PC-3 (cell line): ENCODE measurements around the gene PACRG. TPM values are rescaled to one million over a fixed set of nuclear protein-coding genes. Genes with fewer than 3 reads are reported as not detected.

Experiments used
- ATAC-seq: fragments of 200-7000 bp; cut with Tn5 transposase; 2 replicates; pipeline ENCODE4 v1.9.1; 2020; ENCODE audit warnings: mild to moderate bottlenecking, moderate library complexity
- BruUV-seq: library from RNA; stranded (reverse); fragments of 400-500 nt; replicated peaks from 2 replicates; lab custom pipeline; 2021; lab: Mats Ljungman, UMichigan
- CTCF ChIA-PET: fragments of 300-600 bp; sonication (Branson Sonifier 250); formaldehyde crosslinking; loops from one replicate; lab custom pipeline; 2022; ENCODE audit warnings: antibody characterized with exemption; lab: Charles Lee
- POLR2A ChIA-PET: fragments of 300-600 bp; sonication (Branson Sonifier 250); formaldehyde crosslinking; loops from one replicate; lab custom pipeline; 2022; ENCODE audit warnings: antibody characterized with exemption; ENCODE audit not compliant: unreplicated experiment; lab: Charles Lee
- DNase-seq: peaks from one replicate; pipeline ENCODE4 v3.0.0-alpha.2; 2015
- H2AFZ ChIP-seq: fragments of 300-600 bp; sonication (generic); 2 replicates; pipeline ENCODE4 v1.6.0; 2016; ENCODE audit warnings: antibody characterized with exemption, low read length
- H3F3A ChIP-seq: fragments of 300-600 bp; sonication (generic); one replicate; pipeline ENCODE4 v1.6.0; 2017; ENCODE audit warnings: antibody characterized with exemption, low read length, control low read depth, mild to moderate bottlenecking; ENCODE audit not compliant: unreplicated experiment
- H3K27ac ChIP-seq: fragments of 300-600 bp; sonication (generic); 2 replicates; pipeline ENCODE4 v1.5.1; 2016; ENCODE audit warnings: mild to moderate bottlenecking, low read length
- H3K27me3 ChIP-seq: fragments of 300-600 bp; sonication (generic); 2 replicates; pipeline ENCODE4 v1.6.1; 2016; ENCODE audit warnings: low read length, mixed read lengths
- H3K36me3 ChIP-seq: fragments of 300-600 bp; sonication (generic); 2 replicates; pipeline ENCODE4 v1.6.1; 2016; ENCODE audit warnings: low read depth, mixed run types, low read length, mixed read lengths
- H3K4me1 ChIP-seq: fragments of 300-600 bp; sonication (generic); 2 replicates; pipeline ENCODE4 v1.5.1; 2016; ENCODE audit warnings: low read length; ENCODE audit not compliant: insufficient read depth
- H3K4me2 ChIP-seq: fragments of 300-600 bp; sonication (generic); 2 replicates; pipeline ENCODE4 v1.6.0; 2016; ENCODE audit warnings: low read length
- H3K4me3 ChIP-seq: fragments of 300-600 bp; sonication (generic); 2 replicates; pipeline ENCODE4 v1.5.1; 2016; ENCODE audit warnings: mild to moderate bottlenecking, low read length, mixed read lengths
- H3K79me2 ChIP-seq: fragments of 300-600 bp; sonication (generic); 2 replicates; pipeline ENCODE4 v1.6.1; 2017; ENCODE audit warnings: low read length, mixed read lengths
- H3K9ac ChIP-seq: fragments of 300-600 bp; sonication (generic); 2 replicates; pipeline ENCODE4 v1.6.0; 2016; ENCODE audit warnings: mild to moderate bottlenecking, low read length
- H3K9me2 ChIP-seq: fragments of 300-600 bp; sonication (generic); replicated peaks from 2 replicates; pipeline ENCODE4 v1.6.1; 2016; ENCODE audit warnings: mixed run types, low read length, mixed read lengths
- H3K9me3 ChIP-seq: fragments of 300-600 bp; sonication (generic); 2 replicates; pipeline ENCODE4 v1.6.1; 2016; ENCODE audit warnings: low read length, mixed read lengths
- H4K20me1 ChIP-seq: fragments of 300-600 bp; sonication (generic); 2 replicates; pipeline ENCODE4 v1.6.1; 2016; ENCODE audit warnings: low read length, mixed read lengths
- CTCF ChIP-seq: fragments of 300-600 bp; sonication (generic); conservative IDR thresholded peaks from 2 replicates; pipeline ENCODE4 v1.5.1; 2017; ENCODE audit warnings: antibody characterized with exemption, low read depth, mild to moderate bottlenecking, low read length
- EZH2 ChIP-seq: fragments of 300-600 bp; sonication (generic); IDR thresholded peaks from one replicate; pipeline ENCODE4 v1.6.1; 2017; ENCODE audit warnings: antibody characterized with exemption, mild to moderate bottlenecking, low read length; ENCODE audit not compliant: unreplicated experiment
- EZH2phosphoT487 ChIP-seq: fragments of 300-600 bp; sonication (generic); IDR thresholded peaks from 2 replicates; pipeline ENCODE4 v1.6.1; 2018; ENCODE audit warnings: mild to moderate bottlenecking, antibody characterized with exemption, low read length, borderline replicate concordance
- intact Hi-C: fragments of 100-400 bp; cut with micrococcal nuclease; formaldehyde crosslinking; loops from 2 replicates; pipeline ENCODE4 v1.9.0; 2023
- total RNA-seq: library from RNA; depleted of rRNA; stranded (reverse); fragments of >200 nt; gene quantifications from 2 replicates; pipeline ENCODE4 v1.2.3, GENCODE V29; 2014

Gene PACRG
- total RNA-seq, 1 experiment from 2014 or later, result not detected

GRCh38 chr6:163023700-163024099 is 295.9 kb downstream of the PACRG start:
- intact Hi-C loops, result no loop called here
- Histone ChIP-seq H3F3A (no peaks in the 10 kb centered on the region), H2AFZ (no peak overlapping the region), H3K79me2 (no peaks in the 10 kb centered on the region), H3K9ac (no peak overlapping the region), H3K4me1 (no peaks in the 10 kb centered on the region), H3K36me3 (no peaks in the 10 kb centered on the region), H3K4me2 (no peak overlapping the region), H3K27ac (no peak overlapping the region), H3K9me2 (no peaks in the 10 kb centered on the region), H3K9me3 (no peaks in the 10 kb centered on the region), H3K27me3 (no peaks in the 10 kb centered on the region), H3K4me3 (no peak overlapping the region), H4K20me1 (no peaks in the 10 kb centered on the region)
- CTCF ChIA-PET, result no interaction called here
- POLR2A ChIA-PET, result no interaction called here
- ATAC-seq (no peak), DNase-seq (no peak)
- TF ChIP-seq EZH2, result no peak
- TF ChIP-seq EZH2phosphoT487, result no peak
- TF ChIP-seq CTCF, result no peak
- BruUV-seq, result no TSS peak

GRCh38 chr6:163026893-163027292 is 299.1 kb downstream of the PACRG start:
- CTCF ChIA-PET, result no interaction called here
- intact Hi-C loops, result no loop called here
- no peak for TF ChIP-seq CTCF
- no peak for TF ChIP-seq EZH2phosphoT487
- no peak for TF ChIP-seq EZH2

GRCh38 chr6:163030980-163031379 is 303.2 kb downstream of the PACRG start:
- DNase-seq, result no peak
- H3F3A ChIP-seq, result no peaks in the 10 kb centered on the region
- no peak overlapping the region for H3K4me3 ChIP-seq
- no peak overlapping the region for H2AFZ ChIP-seq
- intact Hi-C loops, result no loop called here
- H3K9ac ChIP-seq, result no peak overlapping the region
- H3K4me1 ChIP-seq, result no peaks in the 10 kb centered on the region
- H3K9me3 ChIP-seq, result no peaks in the 10 kb centered on the region
- no peak for ATAC-seq
- no TSS peak for BruUV-seq
- no peaks in the 10 kb centered on the region for H4K20me1 ChIP-seq
- H3K27ac ChIP-seq, result no peak overlapping the region
- H3K4me2 ChIP-seq, result no peak overlapping the region
- H3K9me2 ChIP-seq, result no peaks in the 10 kb centered on the region
- no peaks in the 10 kb centered on the region for H3K79me2 ChIP-seq
- ChIA-PET POLR2A (no interaction called here), CTCF (no interaction called here)
- no peaks in the 10 kb centered on the region for H3K27me3 ChIP-seq
- no peak for TF ChIP-seq CTCF
- no peak for TF ChIP-seq EZH2
- TF ChIP-seq EZH2phosphoT487, result no peak
- no peaks in the 10 kb centered on the region for H3K36me3 ChIP-seq

More at GRCh38 chr6:163026893-163027292, 299.1 kb downstream of the PACRG start:
- no peak overlapping the region for H2AFZ ChIP-seq
- H3K4me3 ChIP-seq, result no peak overlapping the region
- no peaks in the 10 kb centered on the region for H3F3A ChIP-seq
- H3K9me2 ChIP-seq, result no peaks in the 10 kb centered on the region
- H3K79me2 ChIP-seq, result no peaks in the 10 kb centered on the region
- no peaks in the 10 kb centered on the region for H3K9me3 ChIP-seq
- H3K4me2 ChIP-seq, result no peak overlapping the region
- no peaks in the 10 kb centered on the region for H3K4me1 ChIP-seq
- no peak overlapping the region for H3K9ac ChIP-seq
- ATAC-seq (no peak), DNase-seq (no peak)
- no peaks in the 10 kb centered on the region for H3K27me3 ChIP-seq
- no peaks in the 10 kb centered on the region for H4K20me1 ChIP-seq
- H3K36me3 ChIP-seq, result no peaks in the 10 kb centered on the region
- POLR2A ChIA-PET, result no interaction called here
- no peak overlapping the region for H3K27ac ChIP-seq
- BruUV-seq, result no TSS peak
